H1 (cell line): Measurements from ENCODE around the gene SPANXN4.

ENCODE experiments used
- BRCA1 ChIP-seq: IDR thresholded peaks from 2 replicates; pipeline ENCODE4 v1.6.1; 2012; ENCODE audit warnings: low read depth, low read length, improper control_type of control experiment
- CTCF ChIP-seq, 3 experiments: IDR thresholded peaks; 1 replicate in 2 of 3; 2 replicates in 1 of 3; pipeline versions ENCODE4 v1.5.1 to v1.6.1; 2011; ENCODE audit warnings: low read length in 3 of 3, mild to moderate bottlenecking in 3 of 3, inconsistent platforms in 2 of 3, low read depth in 1 of 3, moderate library complexity in 1 of 3; ENCODE audit not compliant: insufficient read depth in 1 of 3; ENCODE audit errors: control extremely low read depth in 1 of 3
- E2F6 ChIP-seq: IDR thresholded peaks from 2 replicates; pipeline ENCODE4 v1.6.1; 2012; ENCODE audit warnings: inconsistent platforms
- EP300 ChIP-seq, 2 experiments: IDR thresholded peaks; 1 replicate in 1 of 2; 2 replicates in 1 of 2; pipeline ENCODE4 v1.6.1; 2011 to 2012; ENCODE audit warnings: low read depth in 2 of 2, low read length in 2 of 2, mild to moderate bottlenecking in 2 of 2, borderline replicate concordance in 1 of 2, inconsistent platforms in 1 of 2, moderate library complexity in 1 of 2
- EZH2 ChIP-seq: fragments of 200-600 bp; sonication (generic); IDR thresholded peaks from 2 replicates; pipeline ENCODE4 v1.7.1; 2012; ENCODE audit warnings: low read depth, mild to moderate bottlenecking, moderate library complexity, low read length, inconsistent platforms; ENCODE audit not compliant: severe bottlenecking
- GABPA ChIP-seq: IDR thresholded peaks from 2 replicates; pipeline ENCODE4 v1.6.1; 2011; ENCODE audit warnings: mild to moderate bottlenecking, low read length, moderate library complexity, borderline replicate concordance; ENCODE audit not compliant: insufficient read depth
- JUND ChIP-seq: IDR thresholded peaks from 2 replicates; pipeline ENCODE4 v1.6.1; 2011; ENCODE audit warnings: mild to moderate bottlenecking, improper control_type of control experiment, low read length
- POLR2A ChIP-seq, 2 experiments: IDR thresholded peaks; 1 replicate in 1 of 2; 2 replicates in 1 of 2; pipeline ENCODE4 v1.6.1; 2011; ENCODE audit warnings: low read depth in 2 of 2, low read length in 2 of 2, mild to moderate bottlenecking in 2 of 2; ENCODE audit errors: control extremely low read depth in 1 of 2
- RAD21 ChIP-seq, 2 experiments: IDR thresholded peaks in 1 of 2; conservative IDR thresholded peaks in 1 of 2; 2 replicates each; pipeline ENCODE4 v1.6.1; 2011; ENCODE audit warnings: low read depth in 2 of 2, low read length in 2 of 2, improper control_type of control experiment in 1 of 2, inconsistent platforms in 1 of 2, mild to moderate bottlenecking in 1 of 2, moderate library complexity in 1 of 2
- SP4 ChIP-seq: IDR thresholded peaks from 2 replicates; pipeline ENCODE4 v1.6.1; 2012; ENCODE audit warnings: low read length, inconsistent platforms
- TAF1 ChIP-seq: IDR thresholded peaks from 2 replicates; pipeline ENCODE4 v1.6.1; 2011; ENCODE audit warnings: mild to moderate bottlenecking, low read depth, low read length
- YY1 ChIP-seq: IDR thresholded peaks from 2 replicates; pipeline ENCODE4 v1.6.1; 2011; ENCODE audit warnings: low read depth, mild to moderate bottlenecking, low read length

GRCh38 chrX:142998447-142999198 lies 27.1 kb upstream of the SPANXN4 start:
- TF ChIP-seq E2F6, result no peak
- no peak for TF ChIP-seq CTCF (IDR thresholded peaks at IDR 0.05; ENCODE audit: control extremely low read depth in 1 of 3, insufficient read depth in 1 of 3, low read depth in 1 of 3, low read length in 3 of 3)
- no peak for TF ChIP-seq SP4
- no peak for TF ChIP-seq YY1
- no peak for TF ChIP-seq GABPA
- TF ChIP-seq JUND, result no peak
- no peak for TF ChIP-seq EZH2
- TF ChIP-seq BRCA1, result no peak
- TF ChIP-seq EP300 (IDR thresholded peaks at IDR 0.05; ENCODE audit: borderline replicate concordance in 1 of 2, low read depth in 2 of 2, low read length in 2 of 2), result no peak
- TF ChIP-seq POLR2A (IDR thresholded peaks at IDR 0.05; ENCODE audit: control extremely low read depth in 1 of 2, low read depth in 2 of 2, low read length in 2 of 2), result no peak
- no peak for TF ChIP-seq RAD21 (IDR thresholded peaks at IDR 0.05 in 1 of 2, conservative IDR thresholded peaks at IDR 0.05 in 1 of 2; ENCODE audit: low read depth in 2 of 2, low read length in 2 of 2)
- no peak for TF ChIP-seq TAF1
